IMR-90 (cell line): Measurements from ENCODE around the gene NUP210. TPM values are rescaled to one million over a fixed set of nuclear protein-coding genes. Genes with fewer than 3 reads are reported as not detected.

Experiments
- ATAC-seq: fragments of 200-7000 bp; cut with Tn5 transposase; 2 replicates; pipeline ENCODE4 v1.9.1; 2020; ENCODE audit warnings: low read depth, mild to moderate bottlenecking, moderate library complexity
- BruUV-seq: library from RNA; stranded (reverse); fragments of 400-500 nt; replicated peaks from 2 replicates; lab custom pipeline; 2021; lab: Mats Ljungman, UMichigan
- CTCF ChIA-PET: fragments of 300-600 bp; formaldehyde crosslinking; extraction: SDS; loops from one replicate; lab custom pipeline; 2021; ENCODE audit warnings: antibody characterized with exemption; lab: Yijun Ruan, JAX
- POLR2A ChIA-PET: fragments of 300-600 bp; sonication (Branson Sonifier 250); formaldehyde crosslinking; loops from one replicate; lab custom pipeline; 2022; ENCODE audit warnings: antibody characterized with exemption; ENCODE audit not compliant: unreplicated experiment; lab: Charles Lee
- DNase-seq: peaks from one replicate; pipeline ENCODE4 v3.0.0; 2013
- H2AFZ ChIP-seq: replicated peaks from 2 replicates; pipeline ENCODE3; 2013; ENCODE audit warnings: low read length, mild to moderate bottlenecking; ENCODE audit not compliant: poor library complexity
- H2AK5ac ChIP-seq: 2 replicates; pipeline ENCODE4 v1.6.1; 2013; ENCODE audit warnings: low read depth, low read length, inconsistent platforms
- H2AK9ac ChIP-seq: replicated peaks from 2 replicates; pipeline ENCODE3; 2013; ENCODE audit warnings: mild to moderate bottlenecking, low read depth, low read length, moderate library complexity; ENCODE audit not compliant: poor library complexity
- H2BK120ac ChIP-seq: 2 replicates; pipeline ENCODE4 v1.6.1; 2013; ENCODE audit warnings: low read depth, low read length, inconsistent platforms
- H2BK15ac ChIP-seq: 3 replicates; pipeline ENCODE4 v1.6.1; 2013; ENCODE audit warnings: low read depth, low read length, inconsistent platforms
- H2BK20ac ChIP-seq: 2 replicates; pipeline ENCODE4 v1.6.1; 2013; ENCODE audit warnings: low read depth, mild to moderate bottlenecking, inconsistent platforms, low read length, moderate library complexity
- H2BK5ac ChIP-seq: 2 replicates; pipeline ENCODE4 v1.6.1; 2013; ENCODE audit warnings: mild to moderate bottlenecking, low read depth, low read length, inconsistent platforms; ENCODE audit not compliant: poor library complexity, severe bottlenecking
- H3K14ac ChIP-seq: replicated peaks from 2 replicates; pipeline ENCODE4 v1.6.1; 2013; ENCODE audit warnings: low read depth, low read length, inconsistent platforms
- H3K18ac ChIP-seq: 2 replicates; pipeline ENCODE4 v1.6.1; 2013; ENCODE audit warnings: low read depth, low read length, control low read depth
- H3K23ac ChIP-seq: 2 replicates; pipeline ENCODE4 v1.6.1; 2013; ENCODE audit warnings: low read depth, low read length, inconsistent platforms
- H3K27ac ChIP-seq: 2 replicates; pipeline ENCODE4 v1.5.1; 2013; ENCODE audit warnings: mild to moderate bottlenecking, control low read depth, low read length; ENCODE audit not compliant: insufficient read depth
- H3K27me3 ChIP-seq: 2 replicates; pipeline ENCODE4 v1.6.1; 2013; ENCODE audit warnings: low read length; ENCODE audit not compliant: control insufficient read depth, insufficient read depth
- H3K36me3 ChIP-seq: 2 replicates; pipeline ENCODE4 v1.6.1; 2013; ENCODE audit warnings: low read length, mixed read lengths; ENCODE audit not compliant: control insufficient read depth, insufficient read depth
- H3K4ac ChIP-seq: 2 replicates; pipeline ENCODE4 v1.6.1; 2013; ENCODE audit warnings: low read depth, low read length, inconsistent platforms
- H3K4me1 ChIP-seq: 2 replicates; pipeline ENCODE4 v1.6.1; 2013; ENCODE audit warnings: low read length, mixed read lengths; ENCODE audit not compliant: control insufficient read depth, insufficient read depth
- H3K4me2 ChIP-seq: 2 replicates; pipeline ENCODE4 v1.6.1; 2013; ENCODE audit warnings: low read depth, mild to moderate bottlenecking, control low read depth, low read length, moderate library complexity
- H3K4me3 ChIP-seq: 2 replicates; pipeline ENCODE4 v1.5.1; 2013; ENCODE audit warnings: low read depth, mild to moderate bottlenecking, control low read depth, low read length, moderate library complexity; ENCODE audit not compliant: insufficient read depth
- H3K56ac ChIP-seq: 2 replicates; pipeline ENCODE4 v1.6.1; 2013; ENCODE audit warnings: low read length, inconsistent platforms; ENCODE audit not compliant: insufficient read depth; ENCODE audit errors: extremely low read depth
- H3K79me1 ChIP-seq, 2 experiments: 2 replicates each; pipeline ENCODE4 v1.6.1; 2013; ENCODE audit warnings: low read length in 2 of 2, inconsistent platforms in 1 of 2, low read depth in 1 of 2
- H3K9ac ChIP-seq: 2 replicates; pipeline ENCODE4 v1.6.1; 2013; ENCODE audit warnings: low read depth, low read length, control low read depth
- H3K9me1 ChIP-seq: 2 replicates; pipeline ENCODE4 v1.6.1; 2013; ENCODE audit warnings: low read length, inconsistent platforms; ENCODE audit not compliant: insufficient read depth
- H3K9me3 ChIP-seq: 2 replicates; pipeline ENCODE4 v1.6.1; 2013; ENCODE audit warnings: low read length; ENCODE audit not compliant: control insufficient read depth, insufficient read depth
- H4K20me1 ChIP-seq: 2 replicates; pipeline ENCODE4 v1.6.1; 2013; ENCODE audit warnings: low read length, inconsistent platforms; ENCODE audit not compliant: insufficient read depth
- H4K5ac ChIP-seq: 2 replicates; pipeline ENCODE4 v1.6.1; 2013; ENCODE audit warnings: mild to moderate bottlenecking, low read depth, low read length, control low read depth
- H4K8ac ChIP-seq, 2 experiments: 2 replicates each; pipeline ENCODE4 v1.6.1; 2013; ENCODE audit warnings: low read depth in 2 of 2, low read length in 2 of 2, control low read depth in 1 of 2, inconsistent platforms in 1 of 2
- H4K91ac ChIP-seq: 2 replicates; pipeline ENCODE4 v1.6.1; 2013; ENCODE audit warnings: low read depth, low read length, inconsistent platforms; ENCODE audit not compliant: insufficient read depth
- BHLHE40 ChIP-seq: fragments of 150-350 bp; IDR thresholded peaks from 2 replicates; pipeline ENCODE4 v1.6.1; 2016; ENCODE audit warnings: mild to moderate bottlenecking, low read depth, low read length
- CEBPB ChIP-seq: IDR thresholded peaks from 2 replicates; pipeline ENCODE4 v1.6.1; 2012; ENCODE audit warnings: low read depth, low read length, improper control_type of control experiment
- CHD1 ChIP-seq: IDR thresholded peaks from 2 replicates; pipeline ENCODE4 v1.6.1; 2012; ENCODE audit warnings: low read depth, low read length, improper control_type of control experiment
- FOS ChIP-seq: fragments of 150-350 bp; IDR thresholded peaks from 2 replicates; pipeline ENCODE4 v1.6.1; 2016; ENCODE audit warnings: low read depth, low read length
- MAFK ChIP-seq: IDR thresholded peaks from 2 replicates; pipeline ENCODE4 v1.6.1; 2012; ENCODE audit warnings: low read depth, low read length, improper control_type of control experiment
- MAZ ChIP-seq: IDR thresholded peaks from 2 replicates; pipeline ENCODE4 v1.6.1; 2012; ENCODE audit warnings: low read depth, mild to moderate bottlenecking, low read length, improper control_type of control experiment, moderate library complexity, borderline replicate concordance
- MXI1 ChIP-seq: IDR thresholded peaks from 2 replicates; pipeline ENCODE4 v1.6.1; 2012; ENCODE audit warnings: low read depth, mild to moderate bottlenecking, low read length, moderate library complexity, borderline replicate concordance
- NFE2L2 ChIP-seq: fragments of 150-350 bp; IDR thresholded peaks from 2 replicates; pipeline ENCODE4 v1.6.1; 2016; ENCODE audit warnings: low read depth, mild to moderate bottlenecking, low read length
- POLR2A ChIP-seq: IDR thresholded peaks from 2 replicates; pipeline ENCODE4 v1.6.1; 2012; ENCODE audit warnings: mild to moderate bottlenecking, low read depth, low read length
- RCOR1 ChIP-seq: IDR thresholded peaks from 2 replicates; pipeline ENCODE4 v1.6.1; 2012; ENCODE audit warnings: mild to moderate bottlenecking, low read length, improper control_type of control experiment; ENCODE audit not compliant: insufficient replicate concordance
- RFX5 ChIP-seq: IDR thresholded peaks from 2 replicates; pipeline ENCODE4 v1.8.0; 2012; ENCODE audit warnings: low read depth, mild to moderate bottlenecking, low read length, moderate library complexity
- SMC3 ChIP-seq: fragments of 150-350 bp; IDR thresholded peaks from 2 replicates; pipeline ENCODE4 v1.6.1; 2016; ENCODE audit warnings: low read depth, mild to moderate bottlenecking, antibody characterized with exemption, low read length, moderate library complexity
- WGBS, 2 experiments: methylation state at CpG; one replicate each; pipeline versions ENCODE4 v1.1.5 to v1.1.7; 2013; ENCODE audit warnings: missing lambda C conversion rate in 2 of 2; ENCODE audit not compliant: insufficient read length in 1 of 2; ENCODE audit errors: extremely low coverage in 2 of 2; 5-methylcytosine and 5-hydroxymethylcytosine counted together
- dilution Hi-C: fragments of 300-500 bp; cut with HindIII; formaldehyde crosslinking; loops from one replicate; pipeline ENCODE4 v1.14.3; 2018; ENCODE audit warnings: low sequenced_read_pairs; ENCODE audit not compliant: unreplicated experiment
- in situ Hi-C: fragments of 300-500 bp; cut with MboI; formaldehyde crosslinking; loops from 3 replicates; pipeline ENCODE4 v1.14.3; 2019; ENCODE audit warnings: low sequenced_read_pairs, inconsistent platforms, mixed read lengths
- intact Hi-C: fragments of 100-400 bp; cut with micrococcal nuclease; formaldehyde crosslinking; loops from 2 replicates; pipeline ENCODE4 v1.10.0; 2022
- polyA plus RNA-seq, 3 experiments: library from polyadenylated mRNA; depleted of rRNA; stranded (reverse); fragments of >200 nt; gene quantifications; 2 replicates each; pipeline ENCODE4 v1.2.3, GENCODE V29; 2012; ENCODE audit warnings: low replicate concordance in 1 of 3
- total RNA-seq: library from RNA; depleted of rRNA; stranded (reverse); fragments of >200 nt; gene quantifications from 2 replicates; pipeline ENCODE4 v1.2.3, GENCODE V29; 2012
- TF ChIP-seq, protein P1 (sequence below): fragments of 150-350 bp; IDR thresholded peaks from 2 replicates; pipeline ENCODE4 v1.6.1; 2017; ENCODE audit warnings: mild to moderate bottlenecking, antibody characterized with exemption, low read length, low read depth
- TF ChIP-seq, protein P2 (sequence below): conservative IDR thresholded peaks from 2 replicates; pipeline ENCODE4 v1.5.1; 2012; ENCODE audit warnings: mild to moderate bottlenecking, low read depth, low read length, improper control_type of control experiment
- TF ChIP-seq, protein P3 (sequence below): fragments of 150-350 bp; IDR thresholded peaks from 2 replicates; pipeline ENCODE4 v1.6.1; 2016; ENCODE audit warnings: low read depth, mild to moderate bottlenecking, low read length, moderate library complexity, borderline replicate concordance

NUP210 gene
- total and polyA plus RNA-seq, 2 of the 4 experiments (the other 2 are of a cell fraction), result under 0.01 to 0.03 TPM

DNA sequence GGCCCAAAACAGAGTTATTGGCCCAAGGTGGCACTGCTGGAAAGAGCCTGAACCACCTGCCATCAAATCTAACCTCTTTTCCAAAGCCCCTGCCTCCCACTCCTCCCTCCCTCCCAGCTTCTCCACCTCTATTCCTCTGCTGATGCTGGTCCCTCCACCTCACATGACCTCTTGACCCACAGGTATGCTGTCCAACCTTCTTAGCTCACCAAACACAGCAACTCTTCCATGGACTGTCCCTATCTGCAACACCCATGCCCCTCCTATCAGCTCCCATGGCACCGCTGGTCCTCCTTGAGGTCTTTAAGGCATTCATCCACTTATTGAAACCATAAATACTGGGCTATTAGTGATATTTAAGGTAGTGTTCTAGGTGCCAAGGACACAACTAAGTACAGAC, 12.6 kb downstream of the NUP210 start:
- Histone ChIP-seq H3K14ac (no peak overlapping the region), H3K79me1 (no peaks in the 10 kb centered on the region), H3K18ac (no peak overlapping the region), H2AK9ac (no peak overlapping the region), H3K4me1 (no peaks in the 10 kb centered on the region), H2AFZ (no peak overlapping the region), H4K5ac (no peak overlapping the region), H3K27me3 (peaks cover 2% of the 10 kb centered on the region; the same call in 1 of the 2 replicates), H4K20me1 (no peaks in the 10 kb centered on the region), H3K9me3 (peaks cover 13% of the 10 kb centered on the region), H2BK120ac (no peak overlapping the region), H2BK15ac (no peak overlapping the region), H2AK5ac (no peak overlapping the region), H2BK20ac (no peak overlapping the region), H3K36me3 (no peaks in the 10 kb centered on the region), H3K9ac (no peak overlapping the region), H4K8ac (no peak overlapping the region), H3K27ac (no peak overlapping the region), H3K4me2 (no peak overlapping the region), H3K9me1 (no peaks in the 10 kb centered on the region), H3K4me3 (no peak overlapping the region), H4K91ac (no peak overlapping the region), H3K56ac (no peak overlapping the region), H3K4ac (no peak overlapping the region), H2BK5ac (no peak overlapping the region), H3K23ac (no peak overlapping the region)
- ChIA-PET POLR2A (no interaction called here), CTCF (interaction anchor here (0.6 kb wide), 1 partner anchor 247 kb away, joined by 3 read pairs; no protein-coding TSS in a partner anchor)
- DNase-seq, result no peak
- no TSS peak for BruUV-seq
- in situ Hi-C loops (no loop called here), intact Hi-C loops (no loop called here), dilution Hi-C loops (no loop called here)
- ATAC-seq, result no peak
- TF ChIP-seq SMC3, result no peak
- no peak for TF ChIP-seq MAFK
- TF ChIP-seq BHLHE40, result no peak
- TF ChIP-seq CEBPB, result no peak
- TF ChIP-seq FOS, result no peak
- no peak for TF ChIP-seq NFE2L2
- no peak for TF ChIP-seq RFX5
- no peak for TF ChIP-seq POLR2A
- no peak for TF ChIP-seq MAZ
- TF ChIP-seq, protein P1, sequence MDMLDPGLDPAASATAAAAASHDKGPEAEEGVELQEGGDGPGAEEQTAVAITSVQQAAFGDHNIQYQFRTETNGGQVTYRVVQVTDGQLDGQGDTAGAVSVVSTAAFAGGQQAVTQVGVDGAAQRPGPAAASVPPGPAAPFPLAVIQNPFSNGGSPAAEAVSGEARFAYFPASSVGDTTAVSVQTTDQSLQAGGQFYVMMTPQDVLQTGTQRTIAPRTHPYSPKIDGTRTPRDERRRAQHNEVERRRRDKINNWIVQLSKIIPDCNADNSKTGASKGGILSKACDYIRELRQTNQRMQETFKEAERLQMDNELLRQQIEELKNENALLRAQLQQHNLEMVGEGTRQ, result no peak
- no peak for TF ChIP-seq MXI1
- TF ChIP-seq, protein P2, sequence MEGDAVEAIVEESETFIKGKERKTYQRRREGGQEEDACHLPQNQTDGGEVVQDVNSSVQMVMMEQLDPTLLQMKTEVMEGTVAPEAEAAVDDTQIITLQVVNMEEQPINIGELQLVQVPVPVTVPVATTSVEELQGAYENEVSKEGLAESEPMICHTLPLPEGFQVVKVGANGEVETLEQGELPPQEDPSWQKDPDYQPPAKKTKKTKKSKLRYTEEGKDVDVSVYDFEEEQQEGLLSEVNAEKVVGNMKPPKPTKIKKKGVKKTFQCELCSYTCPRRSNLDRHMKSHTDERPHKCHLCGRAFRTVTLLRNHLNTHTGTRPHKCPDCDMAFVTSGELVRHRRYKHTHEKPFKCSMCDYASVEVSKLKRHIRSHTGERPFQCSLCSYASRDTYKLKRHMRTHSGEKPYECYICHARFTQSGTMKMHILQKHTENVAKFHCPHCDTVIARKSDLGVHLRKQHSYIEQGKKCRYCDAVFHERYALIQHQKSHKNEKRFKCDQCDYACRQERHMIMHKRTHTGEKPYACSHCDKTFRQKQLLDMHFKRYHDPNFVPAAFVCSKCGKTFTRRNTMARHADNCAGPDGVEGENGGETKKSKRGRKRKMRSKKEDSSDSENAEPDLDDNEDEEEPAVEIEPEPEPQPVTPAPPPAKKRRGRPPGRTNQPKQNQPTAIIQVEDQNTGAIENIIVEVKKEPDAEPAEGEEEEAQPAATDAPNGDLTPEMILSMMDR, result no peak
- no peak for TF ChIP-seq RCOR1
- TF ChIP-seq, protein P3, sequence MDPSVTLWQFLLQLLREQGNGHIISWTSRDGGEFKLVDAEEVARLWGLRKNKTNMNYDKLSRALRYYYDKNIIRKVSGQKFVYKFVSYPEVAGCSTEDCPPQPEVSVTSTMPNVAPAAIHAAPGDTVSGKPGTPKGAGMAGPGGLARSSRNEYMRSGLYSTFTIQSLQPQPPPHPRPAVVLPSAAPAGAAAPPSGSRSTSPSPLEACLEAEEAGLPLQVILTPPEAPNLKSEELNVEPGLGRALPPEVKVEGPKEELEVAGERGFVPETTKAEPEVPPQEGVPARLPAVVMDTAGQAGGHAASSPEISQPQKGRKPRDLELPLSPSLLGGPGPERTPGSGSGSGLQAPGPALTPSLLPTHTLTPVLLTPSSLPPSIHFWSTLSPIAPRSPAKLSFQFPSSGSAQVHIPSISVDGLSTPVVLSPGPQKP, result no peak
- no peak for TF ChIP-seq CHD1
- WGBS, 2 experiments, result no CpG with 5 or more reads among the region's 1 CpG
